ENCODE measurements around the gene WDFY3.

WDFY3 gene

GRCh38 chr4:84710548-84710947 lies 255.9 kb downstream of the WDFY3 start:
- TF ChIP-seq, protein P1, sequence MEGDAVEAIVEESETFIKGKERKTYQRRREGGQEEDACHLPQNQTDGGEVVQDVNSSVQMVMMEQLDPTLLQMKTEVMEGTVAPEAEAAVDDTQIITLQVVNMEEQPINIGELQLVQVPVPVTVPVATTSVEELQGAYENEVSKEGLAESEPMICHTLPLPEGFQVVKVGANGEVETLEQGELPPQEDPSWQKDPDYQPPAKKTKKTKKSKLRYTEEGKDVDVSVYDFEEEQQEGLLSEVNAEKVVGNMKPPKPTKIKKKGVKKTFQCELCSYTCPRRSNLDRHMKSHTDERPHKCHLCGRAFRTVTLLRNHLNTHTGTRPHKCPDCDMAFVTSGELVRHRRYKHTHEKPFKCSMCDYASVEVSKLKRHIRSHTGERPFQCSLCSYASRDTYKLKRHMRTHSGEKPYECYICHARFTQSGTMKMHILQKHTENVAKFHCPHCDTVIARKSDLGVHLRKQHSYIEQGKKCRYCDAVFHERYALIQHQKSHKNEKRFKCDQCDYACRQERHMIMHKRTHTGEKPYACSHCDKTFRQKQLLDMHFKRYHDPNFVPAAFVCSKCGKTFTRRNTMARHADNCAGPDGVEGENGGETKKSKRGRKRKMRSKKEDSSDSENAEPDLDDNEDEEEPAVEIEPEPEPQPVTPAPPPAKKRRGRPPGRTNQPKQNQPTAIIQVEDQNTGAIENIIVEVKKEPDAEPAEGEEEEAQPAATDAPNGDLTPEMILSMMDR (conservative IDR thresholded peaks at IDR 0.05; ENCODE audit: low read length): no peak
- DNase-seq (ENCODE audit: low read depth): no peak
- H3K4me3 ChIP-seq (ENCODE audit: low read length): no peak overlapping the region

GRCh38 chr4:84708406-84709135 lies 257.9 kb downstream of the WDFY3 start:
- no peak for DNase-seq (ENCODE audit: low read depth)
- TF ChIP-seq, protein P1 (conservative IDR thresholded peaks at IDR 0.05; ENCODE audit: low read length): no peak
- H3K4me3 ChIP-seq (ENCODE audit: low read length): no peak overlapping the region

- TF ChIP-seq, protein P1 (conservative IDR thresholded peaks at IDR 0.05; ENCODE audit: low read length): no peak
- DNase-seq (ENCODE audit: low read depth): no peak
- no peak overlapping the region for H3K4me3 ChIP-seq (ENCODE audit: low read length)
These were observed 260.2 kb downstream of the WDFY3 start for GRCh38 chr4:84706286-84706685.

DNA sequence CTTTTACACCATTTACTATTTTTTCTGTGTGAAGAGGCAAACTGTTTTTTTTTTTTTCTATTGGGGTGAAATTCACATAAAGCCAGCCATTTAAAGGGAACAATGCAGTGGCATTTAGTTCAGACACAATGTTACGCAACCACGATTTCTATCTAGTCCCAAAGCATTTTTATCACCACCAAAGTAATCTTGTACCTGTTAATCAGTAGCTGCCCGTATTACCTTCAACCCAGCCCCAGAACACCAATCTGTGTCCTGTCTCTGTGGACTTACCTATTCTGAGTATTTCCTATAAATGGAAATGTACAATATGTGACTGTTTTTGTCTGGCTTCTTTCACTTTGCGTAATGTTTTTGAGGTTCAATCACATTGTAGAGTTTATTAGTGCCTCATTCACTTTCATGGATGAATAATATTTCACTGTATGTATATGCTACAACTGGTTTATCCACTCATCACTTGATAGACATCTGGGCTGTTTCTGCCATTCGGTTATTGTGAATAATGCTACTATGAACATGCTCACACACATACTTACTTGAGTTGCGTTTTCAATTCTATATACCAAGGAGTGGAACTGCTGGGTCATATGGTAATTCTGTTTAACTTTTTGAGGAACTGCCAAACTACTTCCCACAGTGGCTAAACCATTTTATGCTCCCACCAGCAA lies 267.4 kb downstream of the WDFY3 start:
- no peak overlapping the region for H3K4me3 ChIP-seq (ENCODE audit: low read length)
- DNase-seq (ENCODE audit: low read depth): no peak
- TF ChIP-seq, protein P1 (conservative IDR thresholded peaks at IDR 0.05; ENCODE audit: low read length): no peak

GRCh38 chr4:84697615-84698201 lies 268.8 kb downstream of the WDFY3 start:
- H3K4me3 ChIP-seq (ENCODE audit: low read length): no peak overlapping the region
- TF ChIP-seq, protein P1 (conservative IDR thresholded peaks at IDR 0.05; ENCODE audit: low read length): no peak
- DNase-seq (ENCODE audit: low read depth): no peak

DNA sequence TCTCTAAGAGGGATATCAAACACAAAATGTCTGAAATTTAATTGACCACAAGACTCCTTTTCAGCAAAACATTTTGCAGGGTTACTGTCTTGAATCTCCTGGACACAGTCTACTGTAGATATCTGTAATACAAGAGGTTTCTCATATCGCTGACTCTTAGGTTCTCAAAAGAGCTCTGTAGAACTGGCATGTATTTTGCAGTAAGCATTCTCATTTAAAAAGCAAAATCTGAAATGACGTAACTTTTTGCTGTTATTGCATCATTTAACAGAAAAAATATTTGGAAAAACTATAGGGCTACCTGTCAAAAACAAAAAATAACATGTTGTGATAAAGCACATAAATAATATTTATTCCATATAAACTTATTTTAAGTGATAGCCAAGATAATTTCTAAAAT lies 269.3 kb downstream of the WDFY3 start:
- TF ChIP-seq, protein P1 (conservative IDR thresholded peaks at IDR 0.05; ENCODE audit: low read length): no peak
- no peak for DNase-seq (ENCODE audit: low read depth)
- H3K4me3 ChIP-seq (ENCODE audit: low read length): no peak overlapping the region

Measured in AG10803 (cell line).